Stimulated activated naive CD8-positive, alpha-beta T cell treated with anti-CD3 and anti-CD28 coated beads, Interleukin-15, amount 100 ng/mL, for 72 hours (primary cell): ENCODE results near the gene OIP5.
"Not testable (repeated sequence)": the region's sequence is repeated elsewhere in the genome, so short reads cannot be mapped to it uniquely, and the experiment has no call there.

ENCODE experiments used
- ATAC-seq: fragments of 150-1000 bp; cut with Tn5 transposase; 2 replicates; pipeline ENCODE4 v1.10.0; 2021; ENCODE audit warnings: mild to moderate bottlenecking, moderate library complexity
- DNase-seq, 2 donors: peaks; one replicate each; pipeline ENCODE4 v3.0.0; 2021 to 2022
- H3K27ac Mint-ChIP-seq, 2 donors: one replicate each; pipeline ENCODE4 v1.8.0; 2022; ENCODE audit warnings: mild to moderate bottlenecking in 2 of 2, mixed read lengths in 2 of 2, moderate library complexity in 2 of 2
- H3K27me3 Mint-ChIP-seq: one replicate; pipeline ENCODE4 v1.8.0; 2022; ENCODE audit warnings: mixed read lengths
- H3K4me1 Mint-ChIP-seq: one replicate; pipeline ENCODE4 v1.8.0; 2022; ENCODE audit warnings: mild to moderate bottlenecking, mixed read lengths
- H3K4me3 Mint-ChIP-seq, 2 donors: one replicate each; pipeline ENCODE4 v1.8.0; 2022; ENCODE audit warnings: mild to moderate bottlenecking in 2 of 2, mixed read lengths in 2 of 2, moderate library complexity in 1 of 2
- H3K9me3 Mint-ChIP-seq, 2 donors: one replicate each; pipeline ENCODE4 v1.8.0; 2022; ENCODE audit warnings: mixed read lengths in 2 of 2

Gene OIP5

DNA sequence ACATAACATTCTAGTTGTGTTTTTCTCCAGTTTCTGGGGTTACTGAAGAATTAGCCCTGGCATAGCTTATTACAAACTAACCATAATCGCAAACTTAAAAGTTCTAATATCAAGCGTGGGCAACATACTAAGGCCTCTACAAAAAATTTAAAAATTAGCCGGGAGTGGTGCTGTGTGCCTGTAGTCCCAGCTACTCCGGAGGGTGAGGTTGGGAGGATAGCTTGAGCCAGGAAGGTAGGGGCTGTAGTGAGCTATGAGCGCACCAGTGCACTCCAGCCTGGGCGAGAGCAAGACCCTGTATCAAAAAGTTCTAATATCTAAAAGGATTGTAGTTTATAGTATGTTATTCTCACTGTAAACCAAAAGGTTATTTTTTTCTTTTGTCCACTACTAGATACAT lies 1.1 kb downstream of the OIP5 start:
- H3K27ac Mint-ChIP-seq: peak overlapping the region in 1 of 2 donors; percentile 91
- ATAC-seq (no peak), DNase-seq (no peak)
- peaks cover 30% of the 10 kb centered on the region for H3K4me1 Mint-ChIP-seq
- no peaks in the 10 kb centered on the region for H3K27me3 Mint-ChIP-seq
- H3K9me3 Mint-ChIP-seq: no peaks in the 10 kb centered on the region
- H3K4me3 Mint-ChIP-seq: peak overlapping the region; percentile 93 to 94

- Mint-ChIP-seq H3K4me3 (no peak overlapping the region), H3K9me3 (no peaks in the 10 kb centered on the region), H3K4me1 (peaks cover 18% of the 10 kb centered on the region), H3K27ac (peak overlapping the region; percentile 20 to 83), H3K27me3 (no peaks in the 10 kb centered on the region)
- ATAC-seq: peak; percentile 76
- DNase-seq: no peak
Measured at GRCh38 chr15:41323611-41324010, 8.8 kb downstream of the OIP5 start.

GRCh38 chr15:41320805-41321330 lies 11.5 kb downstream of the OIP5 start:
- H3K27ac Mint-ChIP-seq, DNase-seq, H3K4me3 Mint-ChIP-seq, H3K9me3 Mint-ChIP-seq, ATAC-seq, H3K27me3 Mint-ChIP-seq: not testable (repeated sequence)
- peaks cover 18% of the 10 kb centered on the region for H3K4me1 Mint-ChIP-seq

- Mint-ChIP-seq H3K4me1 (no peaks in the 10 kb centered on the region), H3K4me3 (no peak overlapping the region), H3K27me3 (no peaks in the 10 kb centered on the region), H3K9me3 (no peaks in the 10 kb centered on the region), H3K27ac (peak overlapping the region in 1 of 2 donors; percentile 52)
- ATAC-seq (no peak), DNase-seq (no peak)
Measured at GRCh38 chr15:41309226-41309905, 23.0 kb downstream of the OIP5 start.

- ATAC-seq: no peak
- no peak for DNase-seq
Measured at GRCh38 chr15:41307679-41308078, 24.7 kb downstream of the OIP5 start.

GRCh38 chr15:41304149-41304770 lies 28.1 kb downstream of the OIP5 start:
- Mint-ChIP-seq H3K27me3 (no peaks in the 10 kb centered on the region), H3K4me1 (peaks cover 14% of the 10 kb centered on the region), H3K9me3 (no peaks in the 10 kb centered on the region), H3K27ac (no peak overlapping the region), H3K4me3 (no peak overlapping the region)
- ATAC-seq: no peak
- no peak for DNase-seq

More at GRCh38 chr15:41307679-41308078, 24.7 kb downstream of the OIP5 start:
- no peaks in the 10 kb centered on the region for H3K27me3 Mint-ChIP-seq
- H3K4me1 Mint-ChIP-seq: peaks cover 2% of the 10 kb centered on the region
- H3K4me3 Mint-ChIP-seq: no peak overlapping the region
- H3K9me3 Mint-ChIP-seq: no peaks in the 10 kb centered on the region
- peak overlapping the region in 1 of 2 donors; percentile 19 for H3K27ac Mint-ChIP-seq

- ATAC-seq (no peak), DNase-seq (no peak)
- peaks cover 14% of the 10 kb centered on the region for H3K4me1 Mint-ChIP-seq
- no peaks in the 10 kb centered on the region for H3K9me3 Mint-ChIP-seq
- H3K4me3 Mint-ChIP-seq: no peak overlapping the region
- no peaks in the 10 kb centered on the region for H3K27me3 Mint-ChIP-seq
- no peak overlapping the region for H3K27ac Mint-ChIP-seq
Measured at GRCh38 chr15:41301587-41301986, 30.8 kb downstream of the OIP5 start.

DNA sequence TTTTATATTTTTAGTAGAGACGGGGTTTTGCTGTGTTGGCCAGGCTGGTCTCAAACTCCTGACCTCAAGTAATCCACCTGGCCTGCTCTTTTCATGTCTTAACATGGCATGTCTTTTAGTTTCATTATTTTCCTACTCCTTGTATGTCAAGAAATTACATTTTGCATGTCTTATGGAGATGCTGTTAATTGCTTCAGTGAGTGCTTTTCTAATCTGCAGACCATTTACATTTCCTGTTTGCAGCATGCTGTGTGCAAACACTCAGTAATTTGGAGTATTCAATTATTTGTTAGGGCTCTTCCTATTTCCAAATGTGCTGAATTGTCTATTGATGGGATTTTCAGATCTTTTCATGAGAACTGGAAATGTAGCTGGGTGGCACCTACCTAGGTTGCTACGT lies 31.3 kb downstream of the OIP5 start:
- H3K9me3 Mint-ChIP-seq, H3K4me3 Mint-ChIP-seq, H3K27me3 Mint-ChIP-seq, DNase-seq, ATAC-seq, H3K27ac Mint-ChIP-seq: not testable (repeated sequence)
- peaks cover 14% of the 10 kb centered on the region for H3K4me1 Mint-ChIP-seq

GRCh38 chr15:41292521-41292920 lies 39.9 kb downstream of the OIP5 start:
- H3K27ac Mint-ChIP-seq: no peak overlapping the region

DNA sequence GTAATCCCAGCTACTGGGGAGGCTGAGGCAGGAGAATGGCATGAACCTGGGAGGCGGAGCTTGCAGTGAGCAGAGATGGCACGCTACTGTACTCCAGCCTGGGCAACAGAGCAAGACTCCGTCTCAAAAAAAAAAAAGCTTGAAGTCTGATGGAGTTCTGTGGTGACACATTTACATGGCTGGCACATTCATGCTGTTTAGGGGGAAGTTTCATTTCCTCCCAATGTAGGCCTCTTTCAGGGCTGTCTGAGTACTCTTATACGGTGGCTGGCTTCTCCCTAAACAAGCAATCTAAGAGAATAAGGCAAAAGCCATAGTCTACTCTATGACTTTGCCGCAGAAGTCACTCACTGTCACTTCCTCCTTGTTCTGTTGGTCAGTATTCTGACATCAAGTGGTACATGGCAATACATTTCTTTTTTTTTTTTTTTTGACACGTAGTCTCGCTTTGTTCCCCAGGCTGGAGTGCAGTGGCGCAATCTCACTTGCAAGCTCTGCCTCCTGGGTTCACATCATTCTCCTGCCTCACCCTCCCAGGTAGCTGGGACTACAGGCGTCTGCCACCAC lies 41.2 kb downstream of the OIP5 start:
- Mint-ChIP-seq H3K4me1 (peaks cover 35% of the 10 kb centered on the region), H3K27ac (no peak overlapping the region), H3K4me3 (no peak overlapping the region), H3K27me3 (no peaks in the 10 kb centered on the region), H3K9me3 (no peaks in the 10 kb centered on the region)
- DNase-seq (no peak), ATAC-seq (peak; percentile 49)

More at GRCh38 chr15:41292521-41292920, 39.9 kb downstream of the OIP5 start:
- Mint-ChIP-seq H3K27me3 (no peaks in the 10 kb centered on the region), H3K4me1 (peaks cover 26% of the 10 kb centered on the region), H3K9me3 (no peaks in the 10 kb centered on the region), H3K4me3 (no peak overlapping the region)
- ATAC-seq (no peak), DNase-seq (no peak)

DNA sequence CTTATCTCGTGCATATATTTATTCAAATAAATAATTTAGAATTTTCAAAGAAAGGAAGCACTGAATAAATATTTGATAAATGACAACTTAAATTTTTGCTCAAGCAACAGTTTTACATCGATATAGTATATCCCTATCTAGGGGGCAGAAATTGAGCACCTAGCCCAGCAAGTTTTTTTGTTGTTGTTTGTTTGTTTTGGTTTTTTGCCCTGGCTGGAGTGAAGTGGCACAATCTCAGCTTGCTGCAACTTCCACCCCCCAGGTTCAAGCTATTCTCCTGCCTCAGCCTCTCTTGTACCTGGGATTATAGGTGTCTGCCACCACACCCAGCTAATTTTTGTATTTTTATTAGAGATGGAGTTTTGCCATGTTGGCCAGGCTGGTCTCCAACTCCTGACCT lies 42.4 kb downstream of the OIP5 start:
- no peak for ATAC-seq

DNA sequence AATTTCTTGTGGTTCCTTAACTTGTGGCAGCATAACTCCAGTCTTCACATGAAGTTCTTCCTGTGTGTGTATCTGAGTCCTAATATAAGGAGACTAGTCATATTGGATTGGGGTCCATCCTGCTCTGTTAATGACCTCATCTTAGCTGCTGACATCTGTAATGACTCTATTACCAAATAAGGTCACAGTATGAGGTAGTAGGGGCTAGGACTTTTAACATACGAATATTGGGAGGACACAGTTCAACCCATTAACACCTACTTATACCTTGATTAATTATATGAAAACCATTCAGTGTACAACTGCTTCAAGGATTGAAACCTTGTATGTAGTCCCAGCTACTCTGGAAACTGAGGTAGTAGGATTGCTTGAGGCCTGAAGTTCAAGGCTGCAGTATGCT lies 43.9 kb downstream of the OIP5 start:
- Mint-ChIP-seq H3K27ac (peak overlapping the region in 1 of 2 donors; percentile 47), H3K9me3 (no peaks in the 10 kb centered on the region), H3K4me3 (no peak overlapping the region), H3K4me1 (peaks cover 41% of the 10 kb centered on the region), H3K27me3 (no peaks in the 10 kb centered on the region)
- ATAC-seq: no peak
- DNase-seq: no peak

More for the DNA sequence above, 42.4 kb downstream of the OIP5 start:
- Mint-ChIP-seq H3K9me3 (no peaks in the 10 kb centered on the region), H3K27me3 (no peaks in the 10 kb centered on the region), H3K4me1 (peaks cover 37% of the 10 kb centered on the region), H3K27ac (no peak overlapping the region), H3K4me3 (no peak overlapping the region)
- no peak for DNase-seq

DNA sequence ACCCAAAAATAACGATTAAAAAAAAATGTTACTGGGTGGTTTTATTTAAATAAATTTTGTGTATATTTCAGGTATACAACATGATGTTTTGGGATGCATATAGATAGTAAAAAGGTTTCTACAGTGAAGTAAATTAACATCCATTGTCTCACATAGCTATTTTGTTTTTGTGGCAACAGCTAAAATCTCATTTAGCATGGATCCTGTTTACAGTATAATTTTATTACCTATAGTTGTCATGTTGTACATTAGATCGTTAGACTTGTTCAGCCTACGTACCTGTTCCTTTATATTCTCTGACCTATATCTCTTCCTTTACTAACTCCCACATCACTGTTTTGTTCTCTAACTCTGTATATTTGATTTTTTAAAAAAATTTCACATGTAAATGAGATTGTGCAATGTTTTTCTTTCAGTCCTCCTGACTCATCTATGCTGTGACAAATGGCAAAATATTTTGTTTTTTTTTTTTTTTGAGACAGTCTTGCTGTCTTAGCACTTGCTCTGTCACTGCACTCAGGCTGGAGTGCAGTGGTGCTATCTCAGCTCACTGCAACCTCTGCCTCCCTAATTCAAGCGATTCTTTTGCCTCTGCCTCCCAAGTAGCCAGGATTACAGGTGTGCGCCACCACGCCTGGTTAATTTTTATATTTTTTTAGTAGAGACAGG lies 45.6 kb downstream of the OIP5 start:
- no peaks in the 10 kb centered on the region for H3K27me3 Mint-ChIP-seq
- ATAC-seq (no peak), DNase-seq (no peak)
- peak overlapping the region; percentile 10 to 81 for H3K4me3 Mint-ChIP-seq
- H3K4me1 Mint-ChIP-seq: peaks cover 52% of the 10 kb centered on the region
- H3K27ac Mint-ChIP-seq: peak overlapping the region in 1 of 2 donors; percentile 57
- no peaks in the 10 kb centered on the region for H3K9me3 Mint-ChIP-seq

DNA sequence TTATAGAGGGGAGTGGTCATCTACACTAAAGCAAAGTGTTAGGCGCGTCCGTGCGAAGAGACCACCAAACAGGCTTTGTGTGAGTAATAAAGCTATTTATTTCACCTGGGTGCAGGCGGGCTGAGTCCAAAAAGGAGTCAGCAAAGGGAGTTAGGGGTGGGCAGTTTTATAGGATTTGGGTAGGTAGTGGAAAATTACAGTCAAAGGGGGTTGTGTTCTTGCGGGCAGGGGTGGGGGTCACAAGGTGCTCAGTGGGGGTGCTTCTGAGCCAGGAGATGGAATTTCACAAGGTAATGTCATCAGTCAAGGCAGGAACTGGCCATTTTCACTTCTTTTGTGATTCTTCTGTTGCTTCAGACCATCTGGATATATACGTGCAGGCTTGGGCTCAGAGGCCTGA lies 47.1 kb downstream of the OIP5 start:
- DNase-seq: peak in 1 of 2 donors; percentile 33
- peak overlapping the region; percentile 95 to 97 for H3K27ac Mint-ChIP-seq
- no peak for ATAC-seq
- peaks cover 43% of the 10 kb centered on the region for H3K4me1 Mint-ChIP-seq
- H3K9me3 Mint-ChIP-seq: no peaks in the 10 kb centered on the region
- peak overlapping the region; percentile 92 to 96 for H3K4me3 Mint-ChIP-seq
- H3K27me3 Mint-ChIP-seq: no peaks in the 10 kb centered on the region

- H3K4me1 Mint-ChIP-seq: peaks cover 43% of the 10 kb centered on the region
- ATAC-seq (no peak), DNase-seq (no peak)
- H3K27ac Mint-ChIP-seq: peak overlapping the region; percentile 95 to 97
- H3K27me3 Mint-ChIP-seq: no peaks in the 10 kb centered on the region
- H3K9me3 Mint-ChIP-seq: no peaks in the 10 kb centered on the region
- H3K4me3 Mint-ChIP-seq: peak overlapping the region; percentile 92 to 96
Measured at GRCh38 chr15:41284427-41285177, 47.8 kb downstream of the OIP5 start.
